NB4 (cell line): ENCODE measurements around the gene SSC5D.

ENCODE experiments used
- DNase-seq: peaks from one replicate; pipeline ENCODE4 v3.0.0; 2010; ENCODE audit warnings: low read depth
- H3K4me3 ChIP-seq: one replicate; pipeline ENCODE4 v1.5.1; 2011; ENCODE audit warnings: mild to moderate bottlenecking, low read depth, low read length, moderate library complexity
- CTCF ChIP-seq: IDR thresholded peaks from one replicate; pipeline ENCODE4 v1.5.1; 2012; ENCODE audit warnings: low read depth, low read length
- MYC ChIP-seq: IDR thresholded peaks from 2 replicates; pipeline ENCODE4 v1.6.1; 2011; ENCODE audit warnings: low read depth, low read length
- POLR2A ChIP-seq: IDR thresholded peaks from 2 replicates; pipeline ENCODE4 v1.6.1; 2011; ENCODE audit warnings: mild to moderate bottlenecking; ENCODE audit not compliant: insufficient read length; ENCODE audit errors: extremely low read depth
- TF ChIP-seq, protein P1 (sequence below): IDR thresholded peaks from 2 replicates; pipeline ENCODE4 v1.6.1; 2011; ENCODE audit warnings: low read depth, low read length

The SSC5D gene

GRCh38 chr19:55476100-55476775 is 12.0 kb upstream of the SSC5D start, which contains the start of gene ZNF628:
TSS of gene ZNF628 (plus strand) at chr19:55476617. CDS start at chr19:55479911, 3,294 bp downstream.
- peak within 1 kb of the TSS; percentile 78 for H3K4me3 ChIP-seq
- peak; percentile 96 for DNase-seq
- TF ChIP-seq, protein P1, sequence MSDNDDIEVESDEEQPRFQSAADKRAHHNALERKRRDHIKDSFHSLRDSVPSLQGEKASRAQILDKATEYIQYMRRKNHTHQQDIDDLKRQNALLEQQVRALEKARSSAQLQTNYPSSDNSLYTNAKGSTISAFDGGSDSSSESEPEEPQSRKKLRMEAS: peak; percentile 95
- peak; percentile 54 for TF ChIP-seq POLR2A
- no peak for TF ChIP-seq CTCF
- peak; percentile 80; the same call in 1 of the 2 replicates for TF ChIP-seq MYC

DNA sequence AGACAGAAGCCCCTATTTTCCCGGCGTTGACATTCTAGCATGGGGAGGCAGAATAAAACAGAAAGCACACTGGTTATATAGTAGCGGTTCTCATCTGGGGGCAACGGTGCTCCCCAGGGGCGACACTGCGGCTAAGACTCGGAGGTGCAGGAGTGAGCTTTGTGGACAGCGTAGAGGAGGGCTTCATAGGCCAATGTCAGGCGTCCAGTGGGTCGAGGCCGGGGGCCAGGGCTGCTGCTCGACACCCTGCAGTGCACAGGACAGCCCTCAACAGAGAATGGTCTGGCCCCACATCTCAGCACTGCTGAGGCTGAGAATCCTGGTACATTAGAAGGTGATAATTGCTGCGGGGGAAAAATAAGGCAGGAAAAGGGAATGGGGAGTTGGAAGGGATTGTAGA is 10.3 kb upstream of the SSC5D start:
- TF ChIP-seq, protein P1: no peak
- TF ChIP-seq CTCF: no peak
- DNase-seq: no peak
- peak overlapping the region; percentile 78 for H3K4me3 ChIP-seq

DNA sequence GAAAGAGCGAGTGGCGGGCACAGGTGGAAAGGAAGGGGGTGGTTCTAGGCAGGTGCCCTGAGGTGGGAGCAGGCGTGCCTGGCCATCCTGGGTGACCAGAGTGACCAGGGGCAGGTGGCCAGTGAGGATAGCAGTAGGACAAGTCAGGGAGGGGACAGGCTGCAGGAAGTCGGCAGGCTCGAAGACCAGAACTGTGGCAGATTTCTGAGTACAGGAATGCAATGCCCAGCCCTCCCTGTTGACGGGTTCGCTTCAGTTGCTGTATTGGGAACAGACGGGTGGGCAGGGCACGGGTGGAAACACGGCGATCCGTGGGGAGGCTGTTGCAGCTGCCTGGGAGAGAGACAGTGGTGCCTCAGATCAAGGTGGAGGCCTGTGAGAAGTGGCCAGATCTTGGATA is 9.9 kb upstream of the SSC5D start:
- TF ChIP-seq, protein P1: no peak
- TF ChIP-seq POLR2A: no peak
- TF ChIP-seq CTCF: no peak
- TF ChIP-seq MYC: no peak
- DNase-seq: no peak
- H3K4me3 ChIP-seq: no peak overlapping the region

DNA sequence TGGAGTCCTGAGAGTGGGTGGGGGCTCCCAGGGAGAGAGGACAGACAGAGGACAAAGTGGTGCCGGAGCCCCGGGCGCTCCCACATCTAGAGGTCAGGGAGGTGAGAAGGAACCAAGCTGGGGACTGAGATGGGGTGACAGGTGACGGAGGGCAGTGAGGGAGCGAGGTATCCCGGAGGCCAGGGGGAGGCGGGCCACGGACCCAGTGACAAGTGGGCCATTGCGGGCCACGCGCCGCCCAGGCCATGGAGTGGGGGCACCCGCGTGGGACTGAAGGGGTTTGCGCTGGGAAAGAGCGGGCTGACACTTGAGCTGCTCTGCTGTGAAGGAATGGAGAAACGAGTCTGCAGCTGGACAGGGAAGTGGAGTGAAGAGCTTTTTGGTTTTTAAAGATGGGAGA is 9.2 kb upstream of the SSC5D start:
- TF ChIP-seq MYC (no peak), CTCF (no peak), POLR2A (no peak)
- TF ChIP-seq, protein P1: no peak
- no peak for DNase-seq
- no peak overlapping the region for H3K4me3 ChIP-seq

- no peak overlapping the region for H3K4me3 ChIP-seq
- TF ChIP-seq POLR2A (no peak), CTCF (no peak), MYC (no peak)
- TF ChIP-seq, protein P1: no peak
- no peak for DNase-seq
These were observed 8.6 kb upstream of the SSC5D start for GRCh38 chr19:55479451-55480230.
